SK-N-MC (cell line): Measurements from ENCODE around the gene CYFIP2.

Experiments
- DNase-seq: peaks from one replicate; pipeline ENCODE4 v3.0.0-alpha.2; 2011; ENCODE audit warnings: low read depth, low spot score
- H3K27ac ChIP-seq: fragments of 200-600 bp; sonication (generic); 2 replicates; pipeline ENCODE4 v1.5.1; 2016; ENCODE audit warnings: mixed run types
- H3K36me3 ChIP-seq: fragments of 200-600 bp; sonication (generic); 2 replicates; pipeline ENCODE4 v1.6.1; 2017; ENCODE audit warnings: antibody characterized with exemption, low read length, mixed read lengths; ENCODE audit not compliant: insufficient read depth
- H3K4me3 ChIP-seq: fragments of 200-600 bp; sonication (generic); 2 replicates; pipeline ENCODE4 v1.5.1; 2016
- H3K9ac ChIP-seq: fragments of 200-600 bp; sonication (generic); 2 replicates; pipeline ENCODE4 v1.8.0; 2017; ENCODE audit warnings: mixed run types, mixed read lengths; ENCODE audit not compliant: insufficient read length
- H3K9me3 ChIP-seq: fragments of 200-600 bp; sonication (generic); 2 replicates; pipeline ENCODE4 v1.6.1; 2017; ENCODE audit warnings: low read depth, mild to moderate bottlenecking, antibody characterized with exemption, low read length, moderate library complexity, mixed read lengths
- EZH2 ChIP-seq: fragments of 200-600 bp; sonication (generic); IDR thresholded peaks from one replicate; pipeline ENCODE4 v1.6.1; 2017; ENCODE audit warnings: antibody characterized with exemption
- FOXP2 ChIP-seq: optimal IDR thresholded peaks from 2 replicates; pipeline ENCODE3; 2011; ENCODE audit warnings: mild to moderate bottlenecking, moderate library complexity; ENCODE audit not compliant: insufficient read depth; ENCODE audit errors: extremely low read length, control extremely low read depth
- POLR2AphosphoS5 ChIP-seq: IDR thresholded peaks from 2 replicates; pipeline ENCODE4 v1.6.1; 2012; ENCODE audit warnings: mild to moderate bottlenecking, low read depth, low read length, borderline replicate concordance

The CYFIP2 gene

GRCh38 chr5:157336423-157336744 is 70.5 kb downstream of the CYFIP2 start:
- H3K9me3 ChIP-seq: no peaks in the 10 kb centered on the region
- TF ChIP-seq POLR2AphosphoS5: no peak
- H3K9ac ChIP-seq: no peak overlapping the region
- DNase-seq: no peak
- H3K36me3 ChIP-seq: peaks cover 8% of the 10 kb centered on the region; the same call in 1 of the 2 replicates
- no peak overlapping the region for H3K27ac ChIP-seq
- H3K4me3 ChIP-seq: no peak overlapping the region

GRCh38 chr5:157339409-157339808 is 73.5 kb downstream of the CYFIP2 start:
- no peak overlapping the region for H3K27ac ChIP-seq
- DNase-seq: no peak
- H3K9me3 ChIP-seq: no peaks in the 10 kb centered on the region
- TF ChIP-seq POLR2AphosphoS5 (no peak), EZH2 (no peak), FOXP2 (no peak)
- H3K9ac ChIP-seq: no peak overlapping the region
- no peaks in the 10 kb centered on the region for H3K36me3 ChIP-seq
- no peak overlapping the region for H3K4me3 ChIP-seq

GRCh38 chr5:157342822-157343402 is 77.0 kb downstream of the CYFIP2 start:
- H3K36me3 ChIP-seq: no peaks in the 10 kb centered on the region

GRCh38 chr5:157343842-157344790 is 78.2 kb downstream of the CYFIP2 start:
- H3K4me3 ChIP-seq: no peak overlapping the region
- TF ChIP-seq EZH2 (no peak), POLR2AphosphoS5 (no peak), FOXP2 (no peak)
- no peak overlapping the region for H3K27ac ChIP-seq
- H3K9ac ChIP-seq: no peak overlapping the region
- H3K36me3 ChIP-seq: no peaks in the 10 kb centered on the region
- no peaks in the 10 kb centered on the region for H3K9me3 ChIP-seq
- DNase-seq: no peak

More at GRCh38 chr5:157342822-157343402, 77.0 kb downstream of the CYFIP2 start:
- no peak overlapping the region for H3K9ac ChIP-seq
- H3K27ac ChIP-seq: no peak overlapping the region
- no peaks in the 10 kb centered on the region for H3K9me3 ChIP-seq
- DNase-seq: no peak
- H3K4me3 ChIP-seq: no peak overlapping the region
- no peak for TF ChIP-seq FOXP2
- no peak for TF ChIP-seq POLR2AphosphoS5
- TF ChIP-seq EZH2: no peak

GRCh38 chr5:157345067-157345466 is 79.1 kb downstream of the CYFIP2 start:
- Histone ChIP-seq H3K9me3 (no peaks in the 10 kb centered on the region), H3K27ac (no peak overlapping the region), H3K4me3 (no peak overlapping the region), H3K36me3 (no peaks in the 10 kb centered on the region), H3K9ac (no peak overlapping the region)
- DNase-seq: no peak
- TF ChIP-seq EZH2 (no peak), POLR2AphosphoS5 (no peak), FOXP2 (no peak)

GRCh38 chr5:157345485-157345884 is 79.6 kb downstream of the CYFIP2 start:
- H3K27ac ChIP-seq: no peak overlapping the region
- DNase-seq: no peak
- TF ChIP-seq EZH2 (no peak), FOXP2 (no peak), POLR2AphosphoS5 (no peak)
- no peak overlapping the region for H3K9ac ChIP-seq
- H3K4me3 ChIP-seq: no peak overlapping the region
- no peaks in the 10 kb centered on the region for H3K36me3 ChIP-seq
- H3K9me3 ChIP-seq: no peaks in the 10 kb centered on the region

- H3K36me3 ChIP-seq: no peaks in the 10 kb centered on the region
- DNase-seq: no peak
- no peaks in the 10 kb centered on the region for H3K9me3 ChIP-seq
- no peak overlapping the region for H3K27ac ChIP-seq
- no peak overlapping the region for H3K4me3 ChIP-seq
- TF ChIP-seq POLR2AphosphoS5: no peak
- TF ChIP-seq EZH2: no peak
- TF ChIP-seq FOXP2: no peak
- no peak overlapping the region for H3K9ac ChIP-seq
These were observed 81.6 kb downstream of the CYFIP2 start for GRCh38 chr5:157347301-157348048.

- Histone ChIP-seq H3K27ac (no peak overlapping the region), H3K9me3 (no peaks in the 10 kb centered on the region), H3K4me3 (no peak overlapping the region), H3K9ac (no peak overlapping the region), H3K36me3 (no peaks in the 10 kb centered on the region)
- TF ChIP-seq POLR2AphosphoS5 (no peak), FOXP2 (no peak), EZH2 (no peak)
- DNase-seq: no peak
These were observed 82.1 kb downstream of the CYFIP2 start for GRCh38 chr5:157348049-157348400.
